Prostate gland (tissue), 2 donors: ENCODE data around the gene ACE.

Experiments used
- POLR2A ChIP-seq: fragments of 450-650 bp; IDR thresholded peaks from one replicate; pipeline ENCODE4 v1.6.1; 2016; ENCODE audit warnings: antibody characterized with exemption, mild to moderate bottlenecking
- POLR2AphosphoS5 ChIP-seq: sonication (generic); formaldehyde crosslinking; IDR thresholded peaks from one replicate; pipeline ENCODE4 v1.6.1; 2017; ENCODE audit warnings: antibody characterized with exemption
- TF ChIP-seq, protein P1 (sequence below), 4 experiments: fragments of 200-600 bp in 2 of 4; fragments of 450-650 bp in 2 of 4; sonication (generic) in 2 of 4; IDR thresholded peaks; 1 replicate in 3 of 4; 2 replicates in 1 of 4; pipeline ENCODE4 v1.5.1; 2016 to 2019; ENCODE audit warnings: antibody characterized with exemption in 4 of 4, mild to moderate bottlenecking in 2 of 4, moderate library complexity in 2 of 4

DNA sequence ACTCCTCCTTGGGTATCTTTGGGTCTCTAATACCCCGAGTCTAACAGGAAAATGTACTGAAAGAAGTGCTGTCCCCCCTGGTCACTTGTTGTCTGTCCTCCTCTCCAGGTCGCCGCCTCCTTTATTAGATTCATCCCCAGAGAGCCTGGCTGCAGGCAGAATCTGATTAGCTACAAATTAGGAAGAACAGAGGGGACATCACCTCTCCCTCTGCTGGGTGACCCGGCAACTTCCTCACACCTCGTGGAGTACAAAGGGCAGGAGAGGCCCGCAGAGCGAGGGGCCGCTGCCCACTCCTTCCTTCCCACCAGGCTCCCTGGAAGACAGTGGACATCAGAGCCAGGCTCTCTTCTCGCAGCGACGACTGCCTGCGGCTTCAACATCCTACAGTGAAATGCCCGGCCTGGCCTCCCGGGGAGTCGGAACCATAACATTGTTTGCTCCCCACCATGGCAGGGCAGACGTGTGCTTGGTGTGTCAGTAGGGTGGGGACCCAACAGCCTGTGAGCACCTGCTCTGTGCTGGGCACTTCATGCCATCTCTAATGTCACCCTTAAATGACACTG lies 36.0 kb upstream of the ACE start:
- TF ChIP-seq, protein P1, sequence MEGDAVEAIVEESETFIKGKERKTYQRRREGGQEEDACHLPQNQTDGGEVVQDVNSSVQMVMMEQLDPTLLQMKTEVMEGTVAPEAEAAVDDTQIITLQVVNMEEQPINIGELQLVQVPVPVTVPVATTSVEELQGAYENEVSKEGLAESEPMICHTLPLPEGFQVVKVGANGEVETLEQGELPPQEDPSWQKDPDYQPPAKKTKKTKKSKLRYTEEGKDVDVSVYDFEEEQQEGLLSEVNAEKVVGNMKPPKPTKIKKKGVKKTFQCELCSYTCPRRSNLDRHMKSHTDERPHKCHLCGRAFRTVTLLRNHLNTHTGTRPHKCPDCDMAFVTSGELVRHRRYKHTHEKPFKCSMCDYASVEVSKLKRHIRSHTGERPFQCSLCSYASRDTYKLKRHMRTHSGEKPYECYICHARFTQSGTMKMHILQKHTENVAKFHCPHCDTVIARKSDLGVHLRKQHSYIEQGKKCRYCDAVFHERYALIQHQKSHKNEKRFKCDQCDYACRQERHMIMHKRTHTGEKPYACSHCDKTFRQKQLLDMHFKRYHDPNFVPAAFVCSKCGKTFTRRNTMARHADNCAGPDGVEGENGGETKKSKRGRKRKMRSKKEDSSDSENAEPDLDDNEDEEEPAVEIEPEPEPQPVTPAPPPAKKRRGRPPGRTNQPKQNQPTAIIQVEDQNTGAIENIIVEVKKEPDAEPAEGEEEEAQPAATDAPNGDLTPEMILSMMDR (IDR thresholded peaks at IDR 0.05): no peak
- TF ChIP-seq POLR2A: no peak
- TF ChIP-seq POLR2AphosphoS5: no peak
